Ectodermal cell (in vitro differentiated cells): ENCODE measurements around the gene GRM5.
"Not testable (repeated sequence)": the region's sequence is repeated elsewhere in the genome, so short reads cannot be mapped to it uniquely, and the experiment has no call there.

Experiments used
- H3K27ac ChIP-seq: 2 replicates; pipeline ENCODE4 v1.7.0; 2013; ENCODE audit warnings: mild to moderate bottlenecking, low read depth, low read length; ENCODE audit not compliant: insufficient read depth, poor library complexity, severe bottlenecking
- H3K27me3 ChIP-seq: 2 replicates; pipeline ENCODE4 v1.7.0; 2013; ENCODE audit warnings: mild to moderate bottlenecking, low read length; ENCODE audit not compliant: insufficient read depth, control insufficient read depth, poor library complexity, severe bottlenecking
- H3K36me3 ChIP-seq: one replicate; pipeline ENCODE4 v1.7.0; 2013; ENCODE audit warnings: low read length; ENCODE audit not compliant: control insufficient read depth, insufficient read depth
- H3K4me1 ChIP-seq: one replicate; pipeline ENCODE4 v1.7.0; 2013; ENCODE audit warnings: low read length; ENCODE audit not compliant: control insufficient read depth, insufficient read depth
- H3K4me3 ChIP-seq: 2 replicates; pipeline ENCODE4 v1.7.0; 2013; ENCODE audit warnings: low read depth, low read length, control low read depth; ENCODE audit not compliant: insufficient read depth
- H3K9me3 ChIP-seq: 2 replicates; pipeline ENCODE4 v1.7.0; 2013; ENCODE audit warnings: mild to moderate bottlenecking, low read length, moderate library complexity; ENCODE audit not compliant: control insufficient read depth
- WGBS, 2 experiments: methylation state at CpG; one replicate each; pipeline ENCODE4 v1.1.7; 2013; ENCODE audit warnings: missing lambda C conversion rate in 2 of 2; 5-methylcytosine and 5-hydroxymethylcytosine counted together

The GRM5 gene

GRCh38 chr11:88844941-88845340 lies 220.8 kb downstream of the GRM5 start:
- not testable (repeated sequence) for H3K27me3 ChIP-seq, H3K36me3 ChIP-seq, H3K27ac ChIP-seq, H3K4me1 ChIP-seq, H3K9me3 ChIP-seq, H3K4me3 ChIP-seq
- 71 to 100% methylated on average over 2 to 3 of the region's 3 CpGs for WGBS, 2 experiments

DNA sequence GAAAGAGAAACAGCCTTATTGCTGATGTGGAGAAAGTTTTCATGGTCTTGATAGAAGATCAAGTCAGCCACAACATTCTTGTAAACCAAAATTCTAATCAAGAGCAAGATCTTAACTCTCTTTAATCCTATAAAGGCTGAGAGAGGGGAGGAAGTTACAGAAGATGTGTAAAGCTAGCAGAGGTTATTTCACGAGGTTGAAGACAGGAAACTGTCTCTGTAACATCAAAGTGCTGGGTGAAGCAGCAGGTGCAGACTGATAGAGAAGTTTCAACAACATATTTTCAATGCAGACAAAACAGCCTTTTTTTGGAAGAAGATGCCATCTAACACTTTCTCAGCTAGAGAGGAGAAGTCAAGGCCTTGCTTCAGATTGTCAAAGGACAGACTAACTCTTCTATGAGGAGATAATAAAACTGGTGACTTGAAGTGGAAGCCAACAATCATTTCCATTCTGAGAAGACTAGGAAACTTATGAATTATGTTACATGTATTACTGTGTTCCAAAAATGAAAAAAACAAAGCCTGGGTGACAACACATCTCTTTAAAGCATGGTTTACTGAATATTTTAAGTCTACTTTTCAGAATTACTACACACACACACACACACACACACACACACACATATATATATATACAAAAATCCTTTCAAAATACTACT lies 221.9 kb downstream of the GRM5 start:
- not testable (repeated sequence) for H3K4me3 ChIP-seq, H3K36me3 ChIP-seq, H3K27ac ChIP-seq, H3K4me1 ChIP-seq, H3K27me3 ChIP-seq, H3K9me3 ChIP-seq
- 91 to 100% methylated on average over 1 of the region's 1 CpG for WGBS, 2 experiments

GRCh38 chr11:88838139-88838538 lies 227.6 kb downstream of the GRM5 start:
- not testable (repeated sequence) for H3K4me1 ChIP-seq, H3K4me3 ChIP-seq, H3K27ac ChIP-seq, H3K9me3 ChIP-seq, H3K27me3 ChIP-seq, H3K36me3 ChIP-seq
- 90 to 100% methylated on average over 1 of the region's 1 CpG for WGBS, 2 experiments

DNA sequence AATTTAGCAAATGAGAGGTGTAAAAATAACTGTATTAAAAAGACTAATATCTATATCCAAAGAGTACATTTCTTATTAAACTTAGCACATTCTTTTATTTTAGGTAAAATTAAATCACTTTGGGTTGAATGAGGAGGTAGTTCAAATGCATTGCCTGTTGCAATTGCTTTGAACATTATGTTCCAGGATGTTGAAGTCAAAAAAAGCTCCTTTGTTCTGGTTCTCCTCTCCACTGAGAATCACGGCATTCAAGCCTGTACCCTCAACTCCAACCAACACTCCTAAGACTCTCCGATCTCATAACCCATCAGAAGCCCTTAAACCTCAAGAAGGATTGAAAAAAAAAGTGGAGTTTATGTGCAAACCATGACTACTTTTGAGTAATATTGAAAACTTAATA lies 230.1 kb downstream of the GRM5 start:
- H3K36me3 ChIP-seq, H3K4me1 ChIP-seq, H3K4me3 ChIP-seq, H3K9me3 ChIP-seq, H3K27ac ChIP-seq, H3K27me3 ChIP-seq: not testable (repeated sequence)
- WGBS, 2 experiments, result 100% methylated on average over 1 to 2 of the region's 2 CpGs

GRCh38 chr11:88831303-88831890 lies 234.4 kb downstream of the GRM5 start:
- no peaks in the 10 kb centered on the region for H3K36me3 ChIP-seq
- H3K4me3 ChIP-seq, result no peak overlapping the region
- H3K4me1 ChIP-seq, result no peaks in the 10 kb centered on the region
- H3K27ac ChIP-seq, result no peak overlapping the region
- 87 to 96% methylated on average over 3 of the region's 3 CpGs for WGBS, 2 experiments
- H3K9me3 ChIP-seq, result no peaks in the 10 kb centered on the region
- no peaks in the 10 kb centered on the region for H3K27me3 ChIP-seq

- Histone ChIP-seq H3K36me3 (no peaks in the 10 kb centered on the region), H3K27me3 (no peaks in the 10 kb centered on the region), H3K9me3 (no peaks in the 10 kb centered on the region), H3K27ac (no peak overlapping the region), H3K4me1 (no peaks in the 10 kb centered on the region), H3K4me3 (no peak overlapping the region)
- WGBS, 2 experiments, result 85 to 90% methylated on average over 2 to 3 of the region's 3 CpGs
Observed at GRCh38 chr11:88827018-88827676, 238.6 kb downstream of the GRM5 start.

GRCh38 chr11:88819616-88820015 lies 246.2 kb downstream of the GRM5 start:
- no peaks in the 10 kb centered on the region for H3K27me3 ChIP-seq
- no peak overlapping the region for H3K27ac ChIP-seq
- H3K4me3 ChIP-seq, result no peak overlapping the region
- H3K4me1 ChIP-seq, result no peaks in the 10 kb centered on the region
- no peaks in the 10 kb centered on the region for H3K36me3 ChIP-seq
- H3K9me3 ChIP-seq, result no peaks in the 10 kb centered on the region
- 94 to 97% methylated on average over 3 of the region's 3 CpGs for WGBS, 2 experiments

DNA sequence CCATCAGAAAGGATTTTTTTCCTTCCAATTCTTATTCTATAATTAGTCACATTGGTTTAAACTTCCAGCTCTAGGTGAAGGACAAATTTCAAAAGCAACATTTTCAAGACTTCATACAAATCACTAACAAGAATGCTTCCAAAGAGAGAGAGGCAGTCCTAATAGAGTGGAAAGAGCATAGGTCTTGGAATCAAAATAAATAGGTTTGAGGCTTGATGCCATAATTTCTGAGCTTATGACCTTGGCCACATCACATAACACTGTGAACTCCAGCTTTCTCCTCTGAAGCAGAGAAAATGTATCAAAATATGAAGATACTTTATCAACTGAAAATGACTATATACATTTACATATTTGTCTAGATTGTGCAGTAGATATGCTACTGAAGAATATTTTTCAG lies 246.8 kb downstream of the GRM5 start:
- Histone ChIP-seq H3K27me3 (no peaks in the 10 kb centered on the region), H3K9me3 (no peaks in the 10 kb centered on the region), H3K36me3 (no peaks in the 10 kb centered on the region), H3K4me1 (no peaks in the 10 kb centered on the region), H3K27ac (no peak overlapping the region), H3K4me3 (no peak overlapping the region)

- no peak overlapping the region for H3K4me3 ChIP-seq
- 56 to 62% methylated on average over 3 of the region's 3 CpGs for WGBS, 2 experiments
- no peaks in the 10 kb centered on the region for H3K9me3 ChIP-seq
- no peak overlapping the region for H3K27ac ChIP-seq
- H3K4me1 ChIP-seq, result no peaks in the 10 kb centered on the region
- no peaks in the 10 kb centered on the region for H3K27me3 ChIP-seq
- H3K36me3 ChIP-seq, result no peaks in the 10 kb centered on the region
Observed at GRCh38 chr11:88815505-88815904, 250.3 kb downstream of the GRM5 start.

GRCh38 chr11:88814076-88814475 lies 251.7 kb downstream of the GRM5 start:
- Histone ChIP-seq H3K27me3 (no peaks in the 10 kb centered on the region), H3K36me3 (no peaks in the 10 kb centered on the region), H3K9me3 (no peaks in the 10 kb centered on the region), H3K4me1 (no peaks in the 10 kb centered on the region), H3K27ac (no peak overlapping the region), H3K4me3 (no peak overlapping the region)
- 0% methylated on average over 1 of the region's 1 CpG for WGBS, 2 experiments
